MG63 (cell line): ENCODE data around the gene ALPK3. TPM values are rescaled to one million over a fixed set of nuclear protein-coding genes. Genes with fewer than 3 reads are reported as not detected.
"Not testable (repeated sequence)": the region's sequence is repeated elsewhere in the genome, so short reads cannot be mapped to it uniquely, and the experiment has no call there.

Experiments used
- DNase-seq: peaks from one replicate; pipeline ENCODE4 v3.0.0-alpha.2; 2020
- H3K27me3 ChIP-seq: fragments of 250-450 bp; sonication (Bioruptor Pico); 2 replicates; pipeline ENCODE4 v1.5.1; 2020; ENCODE audit warnings: mild to moderate bottlenecking, moderate library complexity
- H3K36me3 ChIP-seq: fragments of 250-450 bp; sonication (Bioruptor Pico); 2 replicates; pipeline ENCODE4 v1.5.1; 2020; ENCODE audit warnings: mild to moderate bottlenecking, moderate library complexity
- H3K4me3 ChIP-seq: fragments of 250-450 bp; sonication (Bioruptor Pico); 2 replicates; pipeline ENCODE4 v1.5.1; 2020; ENCODE audit warnings: mild to moderate bottlenecking, moderate library complexity
- H3K9me3 ChIP-seq: fragments of 250-450 bp; sonication (Bioruptor Pico); 2 replicates; pipeline ENCODE4 v1.5.1; 2020; ENCODE audit warnings: mild to moderate bottlenecking, moderate library complexity
- total RNA-seq: library from RNA; depleted of rRNA; stranded (reverse); fragments of >200 nt; shearing (Covaris generic); gene quantifications from 2 replicates; pipeline ENCODE4 v1.2.3, GENCODE V29; 2014; ENCODE audit warnings: low replicate concordance

The ALPK3 gene
- total RNA-seq, 1 experiment from 2014 or later, result 1.1 TPM

DNA sequence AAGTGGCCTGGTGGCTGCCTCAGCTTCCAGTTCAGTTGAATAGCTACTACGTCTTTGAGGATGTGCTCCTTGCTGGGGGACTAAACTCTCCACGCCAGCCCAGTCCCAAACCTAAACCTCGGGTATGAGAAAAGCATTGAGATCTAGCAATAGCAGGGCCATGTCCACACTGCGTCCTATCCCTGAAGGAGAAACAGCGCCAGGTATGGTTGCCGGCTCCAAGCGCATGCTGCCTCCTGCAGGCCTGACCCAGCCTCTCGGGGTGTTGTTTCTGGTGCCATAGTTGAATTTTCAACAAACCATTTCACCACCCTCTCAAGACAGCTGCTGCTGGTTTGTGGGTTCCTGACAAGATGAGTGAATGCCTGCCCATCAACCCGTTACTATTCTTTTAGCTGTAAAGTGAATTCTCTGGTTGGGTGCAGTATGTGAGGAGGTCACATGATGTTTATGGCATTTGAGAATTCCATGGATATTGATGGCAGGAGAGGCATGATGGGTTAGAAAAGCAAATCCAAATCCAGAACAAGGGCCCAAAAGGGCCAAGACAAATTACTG lies 54.4 kb downstream of the ALPK3 start:
- H3K9me3 ChIP-seq, result no peaks in the 10 kb centered on the region

DNA sequence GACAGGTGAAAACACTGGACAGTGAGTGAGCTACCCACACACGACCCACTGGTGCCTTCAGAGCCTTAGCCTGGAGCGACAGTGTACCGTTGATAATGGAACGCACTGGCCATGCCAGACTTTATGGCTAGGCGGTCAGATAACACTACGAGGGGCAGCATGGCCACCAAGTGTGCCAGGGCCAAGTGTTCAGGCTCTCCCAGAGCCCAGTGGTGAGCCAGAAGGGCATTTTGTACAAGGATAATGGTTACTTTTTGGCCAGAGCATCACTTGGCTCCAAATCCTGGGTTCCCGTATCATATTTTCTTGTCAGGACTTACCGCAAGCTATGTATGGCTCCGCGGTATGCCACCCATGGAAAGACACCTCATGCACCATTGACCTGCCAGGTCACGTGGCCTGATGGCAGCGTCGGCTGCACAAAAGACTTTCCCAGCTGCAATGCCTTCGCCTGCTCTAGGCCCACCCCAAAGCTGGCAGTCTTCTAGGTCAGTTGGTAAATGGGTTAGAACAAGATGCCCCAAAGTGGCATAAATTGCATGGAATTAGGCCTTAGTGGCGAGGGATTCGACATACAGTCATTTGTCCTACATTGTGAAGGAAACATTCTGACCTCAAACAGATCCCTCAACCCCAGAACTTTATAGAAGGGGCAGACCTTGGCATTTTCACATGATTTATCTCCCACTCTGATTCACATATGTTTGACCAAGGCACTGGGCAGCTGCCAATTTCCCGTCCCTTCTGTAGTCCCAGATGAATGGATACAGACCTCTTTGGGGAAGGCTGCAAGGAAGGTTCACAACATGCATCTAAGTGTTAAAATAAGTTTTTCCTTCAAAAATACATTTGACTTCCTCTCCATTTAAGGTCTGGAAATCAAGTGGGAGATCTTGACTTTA lies 55.1 kb downstream of the ALPK3 start:
- Histone ChIP-seq H3K9me3 (no peaks in the 10 kb centered on the region), H3K27me3 (no peaks in the 10 kb centered on the region), H3K4me3 (no peak overlapping the region), H3K36me3 (no peaks in the 10 kb centered on the region)
- no peak for DNase-seq

More for the DNA sequence above, 54.4 kb downstream of the ALPK3 start:
- Histone ChIP-seq H3K4me3 (no peak overlapping the region), H3K36me3 (no peaks in the 10 kb centered on the region), H3K27me3 (no peaks in the 10 kb centered on the region)
- DNase-seq, result no peak

DNA sequence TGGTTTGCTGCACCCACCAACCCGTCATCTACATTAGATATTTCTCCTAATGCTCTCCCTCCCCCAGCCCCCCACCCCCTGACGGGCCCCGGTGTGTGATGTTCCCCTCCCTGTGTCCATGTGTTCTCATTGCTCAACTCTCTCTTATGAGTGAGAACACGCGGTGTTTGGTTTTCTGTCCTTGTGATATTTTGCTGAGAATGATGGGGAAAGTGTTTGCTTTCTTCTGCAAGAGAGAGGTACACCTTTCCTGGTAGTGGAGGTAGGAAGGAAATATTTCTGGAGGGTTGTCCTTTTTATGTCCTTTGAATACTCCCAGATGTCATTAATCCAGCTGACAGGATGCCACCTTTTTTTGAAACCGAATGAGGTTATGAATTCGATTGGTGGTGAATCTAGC lies 56.8 kb downstream of the ALPK3 start:
- DNase-seq, result no peak
- no peaks in the 10 kb centered on the region for H3K9me3 ChIP-seq
- H3K4me3 ChIP-seq, result no peak overlapping the region
- H3K36me3 ChIP-seq, result no peaks in the 10 kb centered on the region
- H3K27me3 ChIP-seq, result no peaks in the 10 kb centered on the region

DNA sequence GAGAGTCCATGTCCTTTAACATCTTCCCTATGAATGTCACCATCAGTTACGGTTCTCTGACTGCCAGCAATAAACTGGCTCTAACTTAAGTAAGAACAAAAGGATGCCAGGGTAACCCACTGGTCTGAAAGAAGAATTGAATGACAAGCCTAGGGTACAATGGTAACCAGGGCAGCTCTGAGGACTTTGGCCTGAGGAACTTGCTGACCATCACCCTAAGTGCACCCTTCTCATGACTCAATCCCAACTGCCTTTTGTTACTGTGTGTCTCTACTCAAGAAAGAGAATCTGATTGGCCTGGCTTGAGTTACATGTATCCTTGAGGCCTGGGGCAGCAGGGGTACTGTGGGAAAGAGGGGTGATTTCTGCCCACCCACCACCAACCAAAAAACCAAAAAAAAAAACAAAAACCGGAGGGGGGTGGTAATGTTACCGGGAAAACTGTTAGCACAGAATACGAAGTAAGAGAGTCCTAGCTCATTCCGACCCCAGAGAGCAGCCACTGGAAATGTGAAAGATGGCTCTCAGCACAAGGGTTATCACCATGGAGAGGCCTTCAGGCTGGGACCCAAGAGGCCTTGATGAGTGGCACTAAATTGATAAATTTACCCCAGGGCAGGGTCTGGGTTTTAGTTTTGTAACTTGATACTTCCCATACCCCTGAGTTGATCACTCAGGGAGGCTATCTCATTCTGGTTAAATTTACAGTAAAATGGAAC lies 58.0 kb downstream of the ALPK3 start:
- no peak overlapping the region for H3K4me3 ChIP-seq
- H3K36me3 ChIP-seq, result no peaks in the 10 kb centered on the region
- H3K27me3 ChIP-seq, result no peaks in the 10 kb centered on the region
- DNase-seq, result no peak
- no peaks in the 10 kb centered on the region for H3K9me3 ChIP-seq

DNA sequence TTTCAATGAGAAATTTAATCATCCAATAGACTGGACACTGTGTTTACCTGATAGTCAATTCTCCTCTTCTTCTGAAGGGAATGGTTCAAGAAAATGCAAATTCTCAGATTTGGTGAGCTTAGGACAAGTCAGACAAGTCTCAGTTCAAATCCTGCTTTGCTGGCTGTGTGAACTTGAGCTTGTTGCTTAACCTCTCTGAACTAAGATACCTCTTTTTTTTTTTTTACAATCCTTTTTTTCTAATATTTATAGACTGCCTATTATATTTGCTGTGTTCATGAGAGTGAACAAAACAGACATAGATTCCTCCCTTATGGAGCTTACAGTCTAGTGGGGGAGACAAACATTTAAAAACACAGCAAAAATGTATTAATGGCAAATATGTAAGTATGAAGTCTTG lies 59.1 kb downstream of the ALPK3 start:
- DNase-seq, result no peak
- H3K9me3 ChIP-seq, result no peaks in the 10 kb centered on the region
- H3K4me3 ChIP-seq, result no peak overlapping the region
- no peaks in the 10 kb centered on the region for H3K27me3 ChIP-seq
- no peaks in the 10 kb centered on the region for H3K36me3 ChIP-seq

DNA sequence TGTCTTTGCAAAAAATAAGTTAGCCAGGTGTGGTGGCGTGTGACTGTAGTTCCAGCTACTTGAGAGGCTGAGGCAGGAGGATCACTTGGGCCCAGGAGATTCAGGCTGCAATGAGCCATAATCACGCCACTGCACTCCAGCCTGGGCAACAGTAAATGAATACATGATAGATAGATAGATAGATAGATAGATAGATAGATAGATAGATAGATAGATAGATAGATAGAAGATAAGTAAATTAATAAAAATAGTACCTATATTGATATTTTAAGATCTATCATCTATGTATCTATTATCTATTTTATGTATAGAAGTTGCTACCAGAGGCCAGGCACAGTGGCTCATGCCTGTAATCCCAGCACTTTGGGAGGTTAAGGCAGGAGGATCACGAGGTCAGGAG lies 60.5 kb downstream of the ALPK3 start:
- H3K9me3 ChIP-seq, DNase-seq, H3K27me3 ChIP-seq, H3K4me3 ChIP-seq, H3K36me3 ChIP-seq: not testable (repeated sequence)

DNA sequence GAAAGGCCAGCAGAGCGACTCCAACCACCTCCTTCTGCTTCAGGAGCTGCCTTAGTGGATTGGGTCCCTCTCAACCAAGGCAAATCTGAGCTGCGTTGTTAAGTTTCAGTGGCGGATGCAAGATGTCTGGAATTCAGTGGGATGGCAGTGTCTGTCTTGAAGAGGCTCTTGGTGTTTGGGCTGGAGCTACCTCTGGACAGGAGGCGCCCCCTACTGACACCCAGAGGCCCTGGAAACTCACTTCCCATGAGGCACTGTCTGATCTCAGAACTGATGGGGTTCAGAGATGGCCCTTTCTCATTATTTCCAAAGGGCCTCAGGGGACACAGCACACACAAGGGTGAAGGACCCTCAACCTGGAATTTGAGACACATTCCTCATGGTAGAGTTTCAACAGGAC lies 61.3 kb downstream of the ALPK3 start:
- DNase-seq, result peak; percentile 41
- no peaks in the 10 kb centered on the region for H3K36me3 ChIP-seq
- H3K9me3 ChIP-seq, result no peaks in the 10 kb centered on the region
- no peaks in the 10 kb centered on the region for H3K27me3 ChIP-seq
- no peak overlapping the region for H3K4me3 ChIP-seq

DNA sequence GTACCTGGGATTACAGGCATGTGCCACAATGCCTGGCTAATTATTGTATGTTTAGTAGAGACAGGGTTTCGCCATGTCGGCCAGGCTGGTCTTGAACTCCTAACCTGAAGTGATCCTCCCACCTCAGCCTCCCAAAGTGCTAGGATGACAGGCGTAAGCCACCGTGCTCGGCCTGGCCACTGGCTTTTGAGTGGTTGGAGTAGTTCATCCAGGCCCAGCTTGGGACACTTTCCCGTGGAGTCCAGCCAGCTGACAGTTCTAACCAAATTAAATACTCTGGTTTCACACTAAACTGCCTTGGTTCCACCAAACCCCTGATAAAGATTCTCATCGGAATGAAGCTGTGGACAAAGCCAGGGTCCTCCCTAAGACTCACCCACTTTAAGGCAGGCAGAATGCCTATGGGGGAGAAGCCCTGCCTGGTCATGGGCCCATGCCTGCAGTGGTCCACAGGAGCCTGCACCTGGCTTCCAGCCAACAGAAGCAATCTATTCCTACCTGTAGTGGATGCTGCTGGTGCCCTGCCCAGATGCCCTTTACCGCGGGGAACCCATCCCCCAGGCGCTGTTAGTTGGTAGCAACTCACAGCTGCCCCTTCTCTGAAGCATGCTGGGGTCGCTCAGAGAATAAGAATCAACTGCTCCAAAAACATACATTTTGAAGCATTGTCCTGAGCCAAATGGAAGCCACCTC lies 62.1 kb downstream of the ALPK3 start:
- H3K27me3 ChIP-seq, result no peaks in the 10 kb centered on the region
- no peaks in the 10 kb centered on the region for H3K9me3 ChIP-seq
- no peak for DNase-seq
- no peak overlapping the region for H3K4me3 ChIP-seq
- no peaks in the 10 kb centered on the region for H3K36me3 ChIP-seq

DNA sequence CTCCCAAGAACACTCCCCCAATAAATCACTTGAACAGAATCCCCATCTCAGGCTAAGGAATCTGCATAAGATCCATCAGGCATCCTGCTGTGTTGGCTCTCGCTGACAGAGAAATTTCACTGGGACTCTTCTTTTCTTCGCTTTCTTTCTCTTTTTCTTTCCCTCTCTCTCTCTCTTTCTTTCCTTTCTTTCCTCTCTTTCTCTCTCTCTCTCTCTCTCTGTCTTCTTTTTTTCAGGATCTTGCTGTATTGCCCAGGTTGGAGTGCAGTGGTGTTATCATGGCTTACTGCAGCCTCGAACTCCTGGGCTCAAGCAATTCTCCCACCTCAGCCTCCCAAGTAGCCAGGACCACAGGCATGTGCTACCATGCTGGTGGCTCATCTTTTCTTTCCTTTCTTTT lies 62.9 kb downstream of the ALPK3 start:
- H3K36me3 ChIP-seq, result no peaks in the 10 kb centered on the region
- H3K4me3 ChIP-seq, result no peak overlapping the region
- H3K27me3 ChIP-seq, result no peaks in the 10 kb centered on the region
- no peak for DNase-seq
- no peaks in the 10 kb centered on the region for H3K9me3 ChIP-seq

DNA sequence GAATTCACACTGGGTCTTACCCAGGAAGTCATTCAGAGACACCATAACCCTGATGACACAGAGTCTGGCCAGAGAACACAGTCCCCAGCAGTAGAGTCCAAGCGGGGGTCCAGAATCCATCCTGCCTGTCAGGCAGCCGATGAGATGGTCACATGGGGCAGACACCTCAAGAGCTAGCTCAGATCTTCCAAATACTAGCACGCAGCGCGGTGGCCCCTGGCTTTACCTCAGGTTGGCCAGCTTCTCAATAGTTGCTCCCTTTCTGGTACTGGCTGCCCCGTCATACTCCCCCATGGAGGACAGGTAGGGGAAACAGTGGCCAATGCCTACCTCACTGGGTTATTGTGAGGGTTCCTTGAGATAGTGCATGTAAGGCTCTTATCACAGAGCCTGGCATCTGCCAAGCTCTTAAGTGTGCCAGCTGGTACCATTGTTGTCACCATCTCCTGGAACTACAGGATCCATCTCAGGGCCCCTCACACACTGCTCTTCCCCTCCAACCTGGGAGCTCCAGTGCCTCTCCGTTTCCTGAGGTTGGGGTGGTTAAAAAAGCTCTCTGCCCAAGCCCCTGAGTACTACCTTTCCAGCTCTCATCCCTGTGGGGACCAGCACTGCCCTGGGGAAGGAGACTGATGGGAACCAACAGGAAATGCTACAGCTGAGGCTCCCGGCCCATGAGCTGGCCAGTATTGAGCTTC lies 63.8 kb downstream of the ALPK3 start:
- no peaks in the 10 kb centered on the region for H3K36me3 ChIP-seq
- no peaks in the 10 kb centered on the region for H3K27me3 ChIP-seq
- H3K4me3 ChIP-seq, result no peak overlapping the region
- DNase-seq, result no peak
- H3K9me3 ChIP-seq, result no peaks in the 10 kb centered on the region

DNA sequence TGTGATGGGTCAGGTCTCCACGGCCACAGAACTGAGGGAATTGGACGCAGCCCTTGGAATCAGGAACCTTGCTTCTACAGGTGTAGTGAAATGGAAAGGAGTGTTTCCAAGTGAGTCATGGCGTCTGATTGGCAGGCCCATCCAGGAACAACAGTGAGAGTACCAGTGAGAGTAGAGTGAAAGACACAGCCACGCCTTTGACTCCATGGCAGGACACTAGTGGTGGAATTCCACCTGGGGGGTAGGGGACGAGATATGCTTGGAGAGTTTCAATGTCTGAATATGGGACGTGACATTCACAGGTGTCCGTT lies 64.3 kb downstream of the ALPK3 start:
- Histone ChIP-seq H3K36me3 (no peaks in the 10 kb centered on the region), H3K9me3 (no peaks in the 10 kb centered on the region), H3K4me3 (no peak overlapping the region), H3K27me3 (no peaks in the 10 kb centered on the region)
- DNase-seq, result no peak

DNA sequence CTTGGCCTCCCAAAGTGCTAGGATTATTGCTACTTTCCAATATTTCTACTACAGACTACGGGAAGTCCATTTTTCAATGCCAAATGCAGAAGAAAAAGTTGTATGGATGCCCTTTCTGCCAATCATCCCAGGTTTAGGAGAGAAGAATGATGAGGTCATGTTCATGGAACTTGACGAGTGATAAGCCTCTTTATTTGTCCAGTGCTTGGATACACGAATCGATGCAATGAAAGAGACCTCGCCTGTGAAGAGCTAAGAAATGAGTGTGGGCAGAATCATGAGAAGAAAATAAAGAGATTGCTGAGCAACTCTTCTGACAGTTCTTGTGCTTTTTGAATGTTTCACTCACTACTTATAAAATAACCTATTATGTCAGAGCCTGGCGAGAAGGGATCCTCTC lies 66.3 kb downstream of the ALPK3 start:
- H3K36me3 ChIP-seq, result no peaks in the 10 kb centered on the region
- H3K9me3 ChIP-seq, result no peaks in the 10 kb centered on the region
- H3K4me3 ChIP-seq, result no peak overlapping the region
- DNase-seq, result no peak
- no peaks in the 10 kb centered on the region for H3K27me3 ChIP-seq

DNA sequence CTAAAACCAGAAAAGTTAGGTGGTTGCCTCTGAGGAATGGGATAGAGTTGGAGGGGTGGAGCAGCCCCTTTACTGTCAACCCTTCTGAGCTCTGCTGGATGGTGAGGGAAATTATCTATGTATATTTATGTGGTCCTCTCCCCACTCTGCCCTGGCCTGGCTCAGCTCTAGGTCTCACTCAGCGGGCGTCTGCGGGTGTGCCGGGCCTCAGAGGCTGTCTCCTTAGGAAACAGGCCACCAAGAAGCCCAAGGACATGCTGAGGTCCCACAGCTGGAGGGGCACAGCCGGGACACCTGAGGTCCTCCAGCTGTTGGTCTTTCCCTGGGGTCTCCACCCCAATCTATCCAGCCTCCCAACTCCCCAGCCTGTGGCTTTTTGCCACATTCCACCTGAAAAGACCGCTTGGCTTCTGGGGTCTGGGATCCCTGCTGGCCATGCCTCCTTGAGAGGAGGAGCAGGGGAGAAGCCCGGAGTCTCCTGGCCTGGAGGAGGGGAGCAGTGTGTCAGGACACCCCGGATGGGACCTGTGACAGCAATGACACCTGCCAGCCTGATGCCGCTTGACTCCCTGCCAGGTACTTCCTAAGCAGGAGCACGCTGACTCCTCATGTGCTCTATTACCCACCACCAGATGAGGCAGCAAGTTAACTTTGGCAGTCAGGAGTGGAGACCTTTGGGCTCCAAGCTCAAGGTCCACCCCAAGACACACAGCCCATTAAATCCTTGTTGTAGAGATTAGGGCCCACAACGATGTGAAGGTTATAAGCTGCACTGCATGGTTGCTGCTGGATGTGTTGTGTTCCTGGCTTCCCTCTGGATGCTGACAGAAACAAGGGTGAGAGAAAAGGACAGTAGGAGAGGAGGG lies 67.0 kb downstream of the ALPK3 start, which contains the start of gene SLC28A1:
Gene SLC28A1 (plus strand): TSS at position 747 of the 866 bp plus-strand sequence. CDS start 3,099 bp downstream, outside the sequence.
- Histone ChIP-seq H3K9me3 (no peaks in the 10 kb centered on the region), H3K4me3 (no peak within 1 kb of the TSS), H3K36me3 (no peaks in the 10 kb centered on the region), H3K27me3 (no peaks in the 10 kb centered on the region)
- DNase-seq, result no peak

DNA sequence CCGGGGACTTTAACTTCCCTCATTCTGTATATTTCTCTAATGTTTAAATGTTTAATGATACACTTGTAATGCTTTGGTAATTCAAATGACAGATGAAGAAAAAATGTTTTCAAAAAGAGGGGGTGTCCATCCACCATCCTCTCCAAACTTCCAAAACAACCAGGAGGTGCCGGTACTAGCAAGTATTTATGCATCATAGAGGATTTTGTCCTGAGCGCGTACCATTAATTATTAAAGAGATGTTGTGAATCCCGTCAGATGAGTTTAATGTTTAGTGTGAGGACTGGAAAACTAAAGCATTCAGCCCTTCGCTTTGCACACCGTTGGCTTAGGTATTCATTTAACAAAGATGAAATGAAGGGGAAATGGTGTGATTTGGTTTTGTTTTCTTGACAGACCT lies 68.6 kb downstream of the ALPK3 start:
- Histone ChIP-seq H3K4me3 (no peak overlapping the region), H3K9me3 (no peaks in the 10 kb centered on the region), H3K27me3 (no peaks in the 10 kb centered on the region), H3K36me3 (no peaks in the 10 kb centered on the region)
- DNase-seq, result no peak

DNA sequence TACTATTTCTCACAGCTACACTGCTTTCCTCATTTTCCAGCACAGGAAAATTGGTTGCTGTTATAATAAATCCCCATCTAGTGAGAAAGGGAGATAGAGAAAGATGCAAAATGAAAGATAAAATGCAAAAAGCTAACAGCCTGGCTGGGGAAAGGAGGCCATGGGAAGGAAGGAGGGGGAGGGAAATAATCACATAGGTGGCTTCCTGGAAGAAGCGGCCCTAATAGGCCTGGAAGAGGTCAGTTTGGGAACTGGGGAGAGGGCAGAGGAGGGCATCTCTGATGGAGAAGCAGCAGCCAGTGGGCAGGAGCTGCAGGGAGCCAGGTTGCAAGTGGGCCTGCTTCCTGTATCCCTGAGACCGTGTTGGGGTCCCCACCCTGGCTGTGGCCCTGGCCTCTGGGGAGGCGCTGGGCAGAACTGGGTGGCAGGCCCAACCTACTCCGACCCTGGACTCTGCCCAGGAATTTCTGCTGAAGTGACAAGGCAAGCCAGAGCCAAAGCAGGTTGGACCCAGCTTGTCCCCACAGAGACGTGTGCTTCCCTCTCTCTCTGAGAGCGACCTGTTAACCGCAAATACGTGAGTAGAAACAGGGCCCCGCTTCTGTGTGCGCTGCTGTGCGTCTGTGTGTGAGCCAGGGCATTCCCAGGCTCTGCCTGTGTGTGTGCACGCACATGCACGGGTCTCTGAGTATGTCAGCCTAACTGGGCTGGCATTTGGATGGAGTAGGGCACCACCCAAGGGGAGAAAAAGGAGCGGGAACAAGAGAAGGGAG lies 69.2 kb downstream of the ALPK3 start:
- Histone ChIP-seq H3K27me3 (no peaks in the 10 kb centered on the region), H3K36me3 (no peaks in the 10 kb centered on the region), H3K9me3 (no peaks in the 10 kb centered on the region), H3K4me3 (no peak overlapping the region)
- no peak for DNase-seq
